Liver (tissue), 9 donors: ENCODE results near the gene PSTK. TPM values are rescaled to one million over a fixed set of nuclear protein-coding genes. Genes with fewer than 3 reads are reported as not detected.

Source experiments
- DNase-seq: peaks from one replicate; pipeline ENCODE4 v3.0.0-alpha.2; 2017; ENCODE audit warnings: low spot score
- H3K27ac ChIP-seq, 2 donors: one replicate each; pipeline ENCODE4 v1.7.0; 2013; ENCODE audit warnings: inconsistent platforms in 2 of 2, low read length in 2 of 2, control low read depth in 1 of 2, low read depth in 1 of 2, mild to moderate bottlenecking in 1 of 2
- H3K27me3 ChIP-seq, 4 donors: one replicate each; pipeline versions ENCODE4 v1.6.1 to v1.7.0; 2013; ENCODE audit warnings: low read length in 3 of 4, inconsistent platforms in 1 of 4, mild to moderate bottlenecking in 1 of 4, moderate library complexity in 1 of 4; ENCODE audit not compliant: control insufficient read depth in 4 of 4, insufficient read depth in 4 of 4
- H3K36me3 ChIP-seq, 4 donors: one replicate each; pipeline versions ENCODE4 v1.6.1 to v1.7.0; 2013; ENCODE audit warnings: low read length in 3 of 4, mild to moderate bottlenecking in 3 of 4, low read depth in 1 of 4, moderate library complexity in 1 of 4; ENCODE audit not compliant: control insufficient read depth in 4 of 4, insufficient read depth in 3 of 4
- H3K4me1 ChIP-seq, 4 donors: one replicate each; pipeline versions ENCODE4 v1.6.1 to v1.7.0; 2013; ENCODE audit warnings: low read length in 3 of 4, mild to moderate bottlenecking in 3 of 4, moderate library complexity in 1 of 4; ENCODE audit not compliant: control insufficient read depth in 4 of 4, insufficient read depth in 4 of 4
- H3K4me3 ChIP-seq, 3 donors: one replicate each; pipeline versions ENCODE4 v1.6.1 to v1.7.0; 2013; ENCODE audit warnings: low read length in 3 of 3, control low read depth in 1 of 3, low read depth in 1 of 3, mild to moderate bottlenecking in 1 of 3
- H3K9ac ChIP-seq, 2 donors: one replicate each; pipeline ENCODE4 v1.7.0; 2013; ENCODE audit warnings: low read length in 2 of 2, mild to moderate bottlenecking in 2 of 2, moderate library complexity in 2 of 2, control low read depth in 1 of 2, low read depth in 1 of 2
- H3K9me3 ChIP-seq, 4 donors: one replicate each; pipeline versions ENCODE4 v1.6.1 to v1.7.0; 2013; ENCODE audit warnings: low read length in 3 of 4; ENCODE audit not compliant: control insufficient read depth in 4 of 4
- ATF3 ChIP-seq: IDR thresholded peaks from 2 replicates; pipeline ENCODE4 v1.6.1; 2016; ENCODE audit warnings: antibody characterized with exemption
- CTCF ChIP-seq: fragments of 150-350 bp; IDR thresholded peaks from 2 replicates; pipeline ENCODE4 v1.5.1; 2017; ENCODE audit warnings: improper control_type of control experiment, low read depth, low read length; ENCODE audit not compliant: missing input control
- EGR1 ChIP-seq, 2 donors: IDR thresholded peaks; 2 replicates each; pipeline ENCODE4 v1.6.1; 2016 to 2018; ENCODE audit warnings: antibody characterized with exemption in 2 of 2, low read depth in 2 of 2
- FOXA1 ChIP-seq: IDR thresholded peaks from 2 replicates; pipeline ENCODE4 v1.6.1; 2016; ENCODE audit warnings: antibody characterized with exemption
- FOXA2 ChIP-seq: IDR thresholded peaks from 2 replicates; pipeline ENCODE4 v1.6.1; 2016; ENCODE audit warnings: antibody characterized with exemption
- GABPA ChIP-seq, 2 donors: IDR thresholded peaks in 1 of 2; conservative IDR thresholded peaks in 1 of 2; 2 replicates each; pipeline ENCODE4 v1.6.1; 2016; ENCODE audit warnings: antibody characterized with exemption in 2 of 2, mild to moderate bottlenecking in 1 of 2, moderate library complexity in 1 of 2
- HNF4A ChIP-seq, 2 donors: conservative IDR thresholded peaks; 2 replicates each; pipeline ENCODE4 v1.6.1; 2016; ENCODE audit warnings: antibody characterized with exemption in 2 of 2, mild to moderate bottlenecking in 2 of 2
- JUND ChIP-seq, 2 donors: IDR thresholded peaks; 2 replicates each; pipeline ENCODE4 v1.6.1; 2016; ENCODE audit warnings: antibody characterized with exemption in 2 of 2
- MAX ChIP-seq: IDR thresholded peaks from 2 replicates; pipeline ENCODE4 v1.6.1; 2016; ENCODE audit warnings: antibody characterized with exemption
- NR2F2 ChIP-seq: IDR thresholded peaks from 2 replicates; pipeline ENCODE4 v1.6.1; 2016; ENCODE audit warnings: antibody characterized with exemption
- RAD21 ChIP-seq, 2 donors: IDR thresholded peaks; 2 replicates each; pipeline ENCODE4 v1.6.1; 2016; ENCODE audit warnings: antibody characterized with exemption in 2 of 2, mild to moderate bottlenecking in 2 of 2
- REST ChIP-seq: IDR thresholded peaks from 2 replicates; pipeline ENCODE4 v1.6.1; 2016; ENCODE audit warnings: antibody characterized with exemption, mild to moderate bottlenecking
- RXRA ChIP-seq, 2 donors: IDR thresholded peaks; 2 replicates each; pipeline ENCODE4 v1.6.1; 2017 to 2018; ENCODE audit warnings: antibody characterized with exemption in 2 of 2, mild to moderate bottlenecking in 1 of 2
- SP1 ChIP-seq: IDR thresholded peaks from 2 replicates; pipeline ENCODE4 v1.6.1; 2018; ENCODE audit warnings: antibody characterized with exemption, mild to moderate bottlenecking
- TAF1 ChIP-seq: conservative IDR thresholded peaks from 2 replicates; pipeline ENCODE4 v1.6.1; 2016; ENCODE audit warnings: antibody characterized with exemption, mild to moderate bottlenecking
- YY1 ChIP-seq: IDR thresholded peaks from 2 replicates; pipeline ENCODE4 v1.6.1; 2016; ENCODE audit warnings: antibody characterized with exemption, mild to moderate bottlenecking
- ZBTB33 ChIP-seq: IDR thresholded peaks from 2 replicates; pipeline ENCODE4 v1.6.1; 2016; ENCODE audit warnings: antibody characterized with exemption
- WGBS: extraction: QIAGEN DNeasy Blood & Tissue Kit; methylation state at CpG from one replicate; pipeline ENCODE4 v1.1.7; 2013; 5-methylcytosine and 5-hydroxymethylcytosine counted together
- polyA plus RNA-seq, 2 donors: library from polyadenylated mRNA; stranded (reverse) in 1 of 2; unstranded in 1 of 2; fragments of 200-250 nt in 1 of 2; fragments of >200 nt in 1 of 2; fragmentation: Nextera tagmentation in 1 of 2; extraction: Ambion mirVana in 1 of 2; gene quantifications; one replicate each; pipeline versions ENCODE4 v1.2.1 to v1.2.3, GENCODE V29; 2013 to 2015
- total RNA-seq, 2 donors: library from RNA; depleted of rRNA; stranded (reverse); fragments of >200 nt; gene quantifications; one replicate each; pipeline ENCODE4 v1.2.3, GENCODE V29; 2014
- donor health status: healthy.
- donor health status: healthy.
- donor health status: healthy.
- donor health status: healthy.
- donor health status: healthy.

The PSTK gene
- total and polyA plus RNA-seq, 4 donors = 2.3 to 5.1 (median 3.5) TPM

GRCh38 chr10:123019941-123020703 is 39.9 kb downstream of the PSTK start (continued):
- TF ChIP-seq YY1 = peak; percentile 13
- no peak for TF ChIP-seq GABPA (IDR thresholded peaks at IDR 0.05 in 1 of 2, conservative IDR thresholded peaks at IDR 0.05 in 1 of 2)
- TF ChIP-seq TAF1 = peak; percentile 35
- peak; percentile 34 to 89 for TF ChIP-seq EGR1 (IDR thresholded peaks at IDR 0.05; ENCODE audit: low read depth in 2 of 2)
- peak; percentile 42 for TF ChIP-seq MAX

- peaks cover 8 to 45% (median 24%) of the 10 kb centered on the region in 4 donors for H3K4me1 ChIP-seq
- TF ChIP-seq RXRA (IDR thresholded peaks at IDR 0.05) (no peak), NR2F2 (no peak), RAD21 (IDR thresholded peaks at IDR 0.05) (peak; percentile 77 to 78), SP1 (no peak), HNF4A (conservative IDR thresholded peaks at IDR 0.05) (peak in 1 of 2 donors; percentile 16), YY1 (no peak), CTCF (peak; percentile 47), TAF1 (no peak)
- no peaks in the 10 kb centered on the region for H3K36me3 ChIP-seq
These were observed 41.3 kb downstream of the PSTK start for GRCh38 chr10:123021517-123021916.

GRCh38 chr10:123024540-123024939 is 44.3 kb downstream of the PSTK start:
- WGBS = 86% methylated on average over 2 of the region's 2 CpGs
- no peaks in the 10 kb centered on the region for H3K36me3 ChIP-seq
- no peak overlapping the region for H3K4me3 ChIP-seq
- TF ChIP-seq HNF4A (conservative IDR thresholded peaks at IDR 0.05) (no peak), FOXA1 (no peak), ATF3 (no peak), EGR1 (IDR thresholded peaks at IDR 0.05; ENCODE audit: low read depth in 2 of 2) (no peak), ZBTB33 (no peak), RAD21 (IDR thresholded peaks at IDR 0.05) (no peak), SP1 (no peak), CTCF (no peak), TAF1 (no peak), FOXA2 (no peak), REST (no peak), YY1 (no peak), GABPA (IDR thresholded peaks at IDR 0.05 in 1 of 2, conservative IDR thresholded peaks at IDR 0.05 in 1 of 2) (no peak), RXRA (IDR thresholded peaks at IDR 0.05) (no peak), JUND (IDR thresholded peaks at IDR 0.05) (no peak), NR2F2 (no peak), MAX (no peak)
- H3K9ac ChIP-seq = no peak overlapping the region
- H3K27me3 ChIP-seq = no peaks in the 10 kb centered on the region
- H3K9me3 ChIP-seq = no peaks in the 10 kb centered on the region
- DNase-seq = no peak
- peak overlapping the region in 1 of 2 donors; percentile 23 for H3K27ac ChIP-seq
- peaks cover 8 to 40% (median 16%) of the 10 kb centered on the region in 4 donors for H3K4me1 ChIP-seq

More at GRCh38 chr10:123021517-123021916, 41.3 kb downstream of the PSTK start:
- 23% methylated on average over 3 of the region's 3 CpGs for WGBS
- no peak for DNase-seq
- no peaks in the 10 kb centered on the region for H3K27me3 ChIP-seq
- H3K27ac ChIP-seq = peak overlapping the region; percentile 86 to 89
- H3K9ac ChIP-seq = peak overlapping the region in 1 of 2 donors; percentile 41
- no peaks in the 10 kb centered on the region for H3K9me3 ChIP-seq
- no peak overlapping the region for H3K4me3 ChIP-seq
